ENCODE results near the gene NOVA1. TPM values are rescaled to one million over a fixed set of nuclear protein-coding genes. Genes with fewer than 3 reads are reported as not detected.
A peak's percentile ranks its signal among the peaks of the same experiment; 100 is the strongest.

The NOVA1 gene
- total and polyA plus RNA-seq, 2 of the 4 experiments (the other 2 are of a cell fraction), result 0.90 to 3.0 TPM

GRCh38 chr14:26526137-26526536, 71.7 kb downstream of the NOVA1 start:
- H3K9ac ChIP-seq (ENCODE audit: low read depth, low read length), result no peak overlapping the region
- WGBS, 2 experiments (ENCODE audit: extremely low coverage in 2 of 2, insufficient read length in 1 of 2), result no CpG with 5 or more reads among the region's 1 CpG
- no TSS peak for BruUV-seq (replicated peaks)

More at GRCh38 chr14:26526137-26526536, 71.7 kb downstream of the NOVA1 start:
- Histone ChIP-seq H3K14ac (replicated peaks; ENCODE audit: low read depth, low read length) (no peak overlapping the region), H3K9me1 (ENCODE audit: insufficient read depth, low read length) (no peaks in the 10 kb centered on the region), H2AK9ac (replicated peaks; ENCODE audit: low read depth, low read length, poor library complexity) (no peak overlapping the region), H3K56ac (ENCODE audit: extremely low read depth, insufficient read depth, low read length) (no peak overlapping the region), H4K91ac (ENCODE audit: insufficient read depth, low read depth, low read length) (no peak overlapping the region), H3K9me3 (ENCODE audit: control insufficient read depth, insufficient read depth, low read length) (no peaks in the 10 kb centered on the region), H4K5ac (ENCODE audit: low read depth, low read length) (no peak overlapping the region), H3K27me3 (ENCODE audit: control insufficient read depth, insufficient read depth, low read length) (no peaks in the 10 kb centered on the region), H3K4me3 (ENCODE audit: insufficient read depth, low read depth, low read length) (no peak overlapping the region), H3K4ac (ENCODE audit: low read depth, low read length) (no peak overlapping the region), H4K20me1 (ENCODE audit: insufficient read depth, low read length) (peaks cover 3% of the 10 kb centered on the region; the same call in 1 of the 2 replicates), H2BK120ac (ENCODE audit: low read depth, low read length) (no peak overlapping the region), H3K23ac (ENCODE audit: low read depth, low read length) (no peak overlapping the region), H3K36me3 (ENCODE audit: control insufficient read depth, insufficient read depth, low read length) (no peaks in the 10 kb centered on the region), H3K79me1 (ENCODE audit: low read depth in 1 of 2, low read length in 2 of 2) (no peaks in the 10 kb centered on the region), H2BK5ac (ENCODE audit: low read depth, low read length, poor library complexity, severe bottlenecking) (no peak overlapping the region), H2AFZ (replicated peaks; ENCODE audit: low read length, poor library complexity) (no peak overlapping the region), H3K27ac (ENCODE audit: insufficient read depth, low read length) (no peak overlapping the region), H2BK20ac (ENCODE audit: low read depth, low read length) (no peak overlapping the region), H4K8ac (ENCODE audit: low read depth in 2 of 2, low read length in 2 of 2) (no peak overlapping the region), H3K18ac (ENCODE audit: low read depth, low read length) (no peak overlapping the region), H2AK5ac (ENCODE audit: low read depth, low read length) (no peak overlapping the region), H3K4me1 (ENCODE audit: control insufficient read depth, insufficient read depth, low read length) (peaks cover 5% of the 10 kb centered on the region), H3K4me2 (ENCODE audit: low read depth, low read length) (no peak overlapping the region), H2BK15ac (ENCODE audit: low read depth, low read length) (no peak overlapping the region)
- POLR2A ChIA-PET (ENCODE audit: unreplicated experiment), result no interaction called here
- TF ChIP-seq MAFK (IDR thresholded peaks at IDR 0.05; ENCODE audit: low read depth, low read length) (no peak), CEBPB (IDR thresholded peaks at IDR 0.05; ENCODE audit: low read depth, low read length) (no peak), USF2 (IDR thresholded peaks at IDR 0.05; ENCODE audit: low read depth, low read length) (no peak)
- in situ Hi-C loops (cut with MboI; ENCODE audit: low sequenced_read_pairs) (no loop called here), dilution Hi-C loops (cut with HindIII; ENCODE audit: low sequenced_read_pairs, unreplicated experiment) (no loop called here), intact Hi-C loops (cut with micrococcal nuclease) (loop anchor here (10.0 kb wide), 1 partner anchor 241 kb away; no protein-coding TSS in a partner anchor)
- ATAC-seq (ENCODE audit: low read depth), result no peak
- CTCF ChIA-PET, result no interaction called here
- DNase-seq, result peak; percentile 21
